DND-41 (cell line): ENCODE measurements around the gene DSCAML1.

ENCODE experiments used
- CTCF ChIP-seq: IDR thresholded peaks from 2 replicates; pipeline ENCODE4 v1.5.1; 2012; ENCODE audit warnings: borderline replicate concordance, low read length, moderate library complexity, mild to moderate bottlenecking; ENCODE audit not compliant: poor library complexity, severe bottlenecking; ENCODE audit errors: extremely low read depth
- EZH2 ChIP-seq: IDR thresholded peaks from 3 replicates; pipeline ENCODE4 v1.6.1; 2012; ENCODE audit warnings: borderline replicate concordance, low read depth, mild to moderate bottlenecking, moderate library complexity, low read length, inconsistent platforms; ENCODE audit not compliant: severe bottlenecking

GRCh38 chr11:117529816-117530215 is 267.2 kb downstream of the DSCAML1 start:
- TF ChIP-seq EZH2 (no peak), CTCF (no peak)
